Measurements from ENCODE around the gene TOR2A.

Gene TOR2A

GRCh38 chr9:127698985-127699670 is 36.0 kb downstream of the TOR2A start:
- DNase-seq (ENCODE audit: low read depth in 2 of 2) = peak; percentile 78 to 85

GRCh38 chr9:127698386-127698785 is 36.7 kb downstream of the TOR2A start:
- no peak for DNase-seq (ENCODE audit: low read depth in 2 of 2)

- no peak for DNase-seq (ENCODE audit: low read depth in 2 of 2)
Measured at GRCh38 chr9:127697575-127697974, 37.5 kb downstream of the TOR2A start.

GRCh38 chr9:127694890-127695720 is 40.0 kb downstream of the TOR2A start:
- no peak for DNase-seq (ENCODE audit: low read depth in 2 of 2)

- DNase-seq (ENCODE audit: low read depth in 2 of 2) = no peak
Measured at GRCh38 chr9:127693697-127694096, 41.4 kb downstream of the TOR2A start.

GRCh38 chr9:127693143-127693542 is 42.0 kb downstream of the TOR2A start:
- DNase-seq (ENCODE audit: low read depth in 2 of 2) = no peak

GRCh38 chr9:127692071-127692470 is 43.0 kb downstream of the TOR2A start:
- DNase-seq (ENCODE audit: low read depth in 2 of 2) = no peak

GRCh38 chr9:127690735-127691134 is 44.4 kb downstream of the TOR2A start:
- DNase-seq (ENCODE audit: low read depth in 2 of 2) = no peak

GRCh38 chr9:127689329-127690000 is 45.6 kb downstream of the TOR2A start:
- no peak for DNase-seq (ENCODE audit: low read depth in 2 of 2)

- DNase-seq (ENCODE audit: low read depth in 2 of 2) = no peak
Measured at GRCh38 chr9:127686461-127687393, 48.4 kb downstream of the TOR2A start.

GRCh38 chr9:127684576-127684975 is 50.5 kb downstream of the TOR2A start:
- no peak for DNase-seq (ENCODE audit: low read depth in 2 of 2)

- no peak for DNase-seq (ENCODE audit: low read depth in 2 of 2)
Measured at GRCh38 chr9:127683723-127684122, 51.4 kb downstream of the TOR2A start.

GRCh38 chr9:127682351-127683136 is 52.5 kb downstream of the TOR2A start:
- no peak for DNase-seq (ENCODE audit: low read depth in 2 of 2)
